Measurements from ENCODE around the gene ITGB6.

Gene ITGB6

DNA sequence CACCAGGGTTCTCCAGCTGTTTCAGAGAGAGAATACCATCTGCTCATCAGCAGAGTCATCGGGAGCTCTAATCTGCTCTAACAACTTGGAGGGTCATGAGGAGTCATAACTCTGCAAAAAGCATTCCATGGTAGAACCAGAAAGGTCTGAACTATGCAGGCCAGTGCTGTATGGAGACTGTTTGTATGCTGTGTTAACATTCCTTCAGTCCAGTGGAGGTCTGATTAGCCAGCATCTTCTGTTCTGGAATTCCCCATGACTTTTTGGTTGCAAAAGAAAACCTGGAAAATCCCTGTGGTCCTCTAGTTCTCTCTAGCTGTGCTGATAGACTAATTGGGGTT lies 9.4 kb upstream of the ITGB6 start:
- DNase-seq (ENCODE audit: insufficient read length, low spot score): no peak
- no peak for FAIRE-seq
- no peak for TF ChIP-seq CTCF (IDR thresholded peaks at IDR 0.05; ENCODE audit: insufficient read depth, missing control alignments)

DNA sequence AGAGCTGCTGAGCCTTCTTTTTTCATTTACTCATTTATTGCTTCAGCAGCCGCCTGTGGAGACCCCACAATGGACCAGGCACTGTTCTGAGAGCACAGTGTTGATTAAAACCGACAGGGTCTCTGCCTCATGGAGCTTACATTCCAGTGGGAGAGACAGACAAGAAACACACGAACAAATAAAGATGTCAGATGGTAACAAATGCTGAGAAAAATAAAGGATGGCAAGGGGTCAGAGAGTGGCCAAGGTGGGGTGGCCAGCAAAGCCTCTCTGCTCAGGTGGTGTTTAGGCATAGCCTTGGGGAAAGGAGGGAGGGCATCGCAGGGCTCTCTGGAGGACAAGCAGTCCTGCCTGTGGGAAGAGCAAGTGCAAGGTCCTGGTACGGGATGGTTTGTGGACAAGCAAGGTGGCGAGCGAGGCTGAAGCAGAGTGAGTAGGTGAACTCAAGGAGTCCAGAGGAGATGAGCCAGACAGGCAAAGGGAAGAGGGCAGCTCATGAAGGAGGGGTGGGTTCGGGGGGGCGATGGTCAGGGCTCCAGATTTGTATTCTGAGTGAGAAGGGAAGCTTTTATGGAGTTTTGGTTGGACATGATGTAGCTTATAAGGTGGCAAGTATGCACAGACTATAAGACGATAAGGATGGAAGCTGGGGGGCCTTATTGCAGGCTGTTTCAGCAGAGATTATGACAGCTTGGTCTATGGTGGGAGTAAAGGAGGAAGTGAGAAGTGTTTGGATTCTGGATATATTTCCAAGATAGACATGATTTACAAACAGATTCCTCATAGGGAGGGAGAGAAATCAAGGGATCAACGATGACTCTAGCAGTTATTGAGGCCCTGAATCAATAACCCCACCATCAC lies 8.8 kb upstream of the ITGB6 start:
- TF ChIP-seq CTCF (IDR thresholded peaks at IDR 0.05; ENCODE audit: insufficient read depth, missing control alignments): no peak
- no peak for DNase-seq (ENCODE audit: insufficient read length, low spot score)
- FAIRE-seq: no peak

DNA sequence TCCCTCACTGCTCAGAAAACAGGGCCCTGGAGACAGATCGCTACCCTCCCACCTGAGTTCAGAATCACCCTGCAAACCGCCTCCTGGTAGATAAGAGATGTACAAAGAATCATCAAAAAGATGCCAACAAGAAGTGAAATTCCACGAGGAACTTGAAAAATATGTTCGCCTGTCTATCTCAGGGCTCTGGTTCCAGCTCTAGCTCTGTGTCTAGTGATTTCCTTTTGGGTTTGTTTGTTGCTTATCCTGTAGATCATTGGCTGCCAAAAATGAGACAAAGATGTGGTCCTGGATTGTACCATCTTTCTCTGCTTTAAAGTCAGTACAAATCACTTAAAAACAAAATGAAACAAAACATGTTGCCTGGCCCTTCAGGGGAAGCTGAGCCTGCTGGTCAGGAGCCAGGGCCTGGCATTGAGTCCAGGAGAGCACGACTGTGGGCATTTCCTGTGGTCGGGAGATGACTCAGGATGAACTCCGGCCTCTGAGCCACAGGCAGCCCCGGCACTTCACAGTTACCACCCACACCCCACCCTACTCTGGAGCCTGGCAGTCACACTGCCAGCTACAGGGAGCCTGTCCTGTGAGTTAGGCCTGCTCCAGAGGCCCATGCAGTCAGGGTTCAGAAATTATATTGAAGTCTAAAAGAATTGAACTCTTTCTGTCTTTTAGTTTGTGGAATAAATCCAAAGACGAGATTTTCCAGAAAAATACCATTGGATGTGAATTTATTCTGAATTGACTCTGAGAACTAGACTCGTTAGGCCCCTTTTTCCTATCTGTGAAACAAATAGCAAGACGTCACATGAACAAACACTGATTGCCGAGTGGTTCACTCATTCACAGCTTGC lies 8.0 kb upstream of the ITGB6 start:
- DNase-seq (ENCODE audit: insufficient read length, low spot score) (no peak), FAIRE-seq (no peak)
- no peak for TF ChIP-seq CTCF (IDR thresholded peaks at IDR 0.05; ENCODE audit: insufficient read depth, missing control alignments)

- DNase-seq (ENCODE audit: insufficient read length, low spot score) (no peak), FAIRE-seq (no peak)
- no peak for TF ChIP-seq CTCF (IDR thresholded peaks at IDR 0.05; ENCODE audit: insufficient read depth, missing control alignments)
Observed at GRCh38 chr2:160207271-160207670, 7.2 kb upstream of the ITGB6 start.

- no peak for FAIRE-seq
- no peak for DNase-seq (ENCODE audit: insufficient read length, low spot score)
- TF ChIP-seq CTCF (IDR thresholded peaks at IDR 0.05; ENCODE audit: insufficient read depth, missing control alignments): no peak
Observed at GRCh38 chr2:160206436-160206835, 6.4 kb upstream of the ITGB6 start.

DNA sequence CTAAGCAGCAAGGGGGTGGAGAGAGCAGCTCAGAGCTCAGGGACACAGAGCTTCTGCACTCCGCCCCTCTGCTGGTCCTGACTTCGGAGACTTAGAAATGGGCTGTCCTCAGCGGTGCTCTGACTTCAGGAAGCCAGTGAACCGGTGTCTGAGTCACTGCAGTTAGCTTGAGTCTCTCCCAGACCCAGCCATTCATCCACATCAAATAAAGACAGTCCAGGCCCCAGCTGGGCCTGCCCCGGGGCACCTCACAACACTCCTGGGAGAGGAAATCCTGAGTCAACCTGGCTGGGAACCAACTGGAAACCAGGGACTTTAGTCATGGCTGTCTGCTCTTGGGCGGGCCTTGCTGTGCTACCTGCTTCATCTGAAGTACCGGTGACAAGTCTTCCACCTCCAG lies 5.4 kb upstream of the ITGB6 start:
- DNase-seq (ENCODE audit: insufficient read length, low spot score) (no peak), FAIRE-seq (no peak)
- TF ChIP-seq CTCF (IDR thresholded peaks at IDR 0.05; ENCODE audit: insufficient read depth, missing control alignments): no peak

DNA sequence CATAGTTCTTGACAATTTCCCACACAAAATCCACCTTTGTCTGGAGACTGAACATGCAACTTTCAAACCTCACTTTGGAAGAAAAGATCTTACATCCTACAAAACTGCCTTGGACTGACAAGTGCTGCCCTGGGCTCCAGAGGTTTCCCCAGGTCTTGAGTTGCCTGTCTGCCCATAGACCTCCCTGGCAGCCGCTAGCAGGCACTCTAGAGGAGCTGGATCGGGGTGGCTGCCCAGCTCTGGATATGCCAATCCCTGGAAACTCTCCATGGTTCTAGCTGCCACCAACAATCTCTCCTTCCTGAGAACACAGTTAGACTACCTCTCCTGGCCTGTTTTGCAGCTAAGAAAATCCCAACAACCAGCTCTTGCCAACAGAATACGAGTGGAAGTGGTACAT lies 3.4 kb upstream of the ITGB6 start:
- no peak for FAIRE-seq

More for the DNA sequence above, 3.4 kb upstream of the ITGB6 start:
- DNase-seq (ENCODE audit: insufficient read length, low spot score): no peak
- TF ChIP-seq CTCF (IDR thresholded peaks at IDR 0.05; ENCODE audit: insufficient read depth, missing control alignments): no peak
